Subcutaneous abdominal adipose tissue (tissue), 5 donors: ENCODE measurements around the gene NBPF1.
"Not testable (repeated sequence)": the region's sequence is repeated elsewhere in the genome, so short reads cannot be mapped to it uniquely, and the experiment has no call there.

Source experiments
- H3K27ac ChIP-seq: one replicate; pipeline ENCODE4 v1.7.0; 2013; ENCODE audit warnings: low read depth, mild to moderate bottlenecking, inconsistent platforms, low read length, moderate library complexity
- H3K27me3 ChIP-seq, 5 donors: one replicate each; pipeline ENCODE4 v1.7.0; 2013; ENCODE audit warnings: low read length in 5 of 5, inconsistent platforms in 1 of 5; ENCODE audit not compliant: control insufficient read depth in 5 of 5, insufficient read depth in 4 of 5
- H3K36me3 ChIP-seq, 5 donors: one replicate each; pipeline ENCODE4 v1.7.0; 2013; ENCODE audit warnings: low read length in 5 of 5; ENCODE audit not compliant: control insufficient read depth in 5 of 5, insufficient read depth in 5 of 5
- H3K4me1 ChIP-seq, 5 donors: one replicate each; pipeline ENCODE4 v1.7.0; 2013; ENCODE audit warnings: low read length in 5 of 5, mild to moderate bottlenecking in 3 of 5, moderate library complexity in 1 of 5; ENCODE audit not compliant: control insufficient read depth in 5 of 5, insufficient read depth in 5 of 5
- H3K4me3 ChIP-seq, 5 donors: one replicate each; pipeline ENCODE4 v1.7.0; 2013; ENCODE audit warnings: low read length in 5 of 5, low read depth in 1 of 5
- H3K9ac ChIP-seq, 5 donors: one replicate each; pipeline ENCODE4 v1.7.0; 2013; ENCODE audit warnings: low read length in 5 of 5, mild to moderate bottlenecking in 4 of 5, moderate library complexity in 3 of 5
- H3K9me3 ChIP-seq, 5 donors: one replicate each; pipeline ENCODE4 v1.7.0; 2013; ENCODE audit warnings: low read length in 5 of 5; ENCODE audit not compliant: control insufficient read depth in 5 of 5
- donor health status: healthy.
- donor health status: healthy.
- donor health status: healthy.
- donor health status: healthy.
- donor health status: healthy.

NBPF1 gene

GRCh38 chr1:16513412-16514106 is 99.8 kb downstream of the NBPF1 start:
- H3K4me1 ChIP-seq, H3K27me3 ChIP-seq, H3K4me3 ChIP-seq, H3K36me3 ChIP-seq, H3K9me3 ChIP-seq, H3K9ac ChIP-seq: not testable (repeated sequence)
- peak overlapping the region; percentile 65 for H3K27ac ChIP-seq

GRCh38 chr1:16512624-16513411 is 100.5 kb downstream of the NBPF1 start:
- not testable (repeated sequence) for H3K9me3 ChIP-seq, H3K27me3 ChIP-seq, H3K27ac ChIP-seq, H3K36me3 ChIP-seq, H3K4me3 ChIP-seq, H3K4me1 ChIP-seq, H3K9ac ChIP-seq
